Right lobe of liver (tissue), 6 donors: Measurements from ENCODE around the gene PDE6H. TPM values are rescaled to one million over a fixed set of nuclear protein-coding genes. Genes with fewer than 3 reads are reported as not detected.

Experiments used
- ATAC-seq, 4 donors: fragments of 200-7000 bp; cut with Tn5 transposase; one replicate each; pipeline ENCODE4 v1.9.1; 2020; ENCODE audit warnings: mild to moderate bottlenecking in 4 of 4, moderate library complexity in 4 of 4
- DNase-seq, 3 donors: peaks; one replicate each; pipeline ENCODE4 v3.0.0-alpha.2; 2020
- H3K27ac ChIP-seq, 3 donors: fragments of 200-600 bp; one replicate each; pipeline ENCODE4 v1.8.0; 2022
- H3K27me3 ChIP-seq, 2 donors: fragments of 200-600 bp; one replicate each; pipeline ENCODE4 v1.8.0; 2022
- H3K36me3 ChIP-seq, 4 donors: fragments of 200-600 bp; sonication (generic) in 1 of 4; one replicate each; pipeline versions ENCODE4 v1.5.1 to v1.8.0; 2017 to 2022; ENCODE audit warnings: control low read depth in 1 of 4
- H3K4me1 ChIP-seq, 4 donors: fragments of 200-600 bp; sonication (generic) in 1 of 4; one replicate each; pipeline versions ENCODE4 v1.5.1 to v1.8.0; 2017 to 2022; ENCODE audit warnings: control low read depth in 1 of 4
- H3K4me3 ChIP-seq, 3 donors: fragments of 200-600 bp; one replicate each; pipeline ENCODE4 v1.8.0; 2022
- H3K9me3 ChIP-seq, 4 donors: fragments of 200-600 bp; sonication (generic) in 1 of 4; one replicate each; pipeline versions ENCODE4 v1.5.1 to v1.8.0; 2017 to 2022; ENCODE audit warnings: control low read depth in 1 of 4
- POLR2A ChIP-seq: fragments of 450-650 bp; IDR thresholded peaks from one replicate; pipeline ENCODE4 v1.6.1; 2017; ENCODE audit warnings: antibody characterized with exemption, mild to moderate bottlenecking
- WGBS: methylation state at CpG from one replicate; pipeline ENCODE4 v1.1.6; 2018; ENCODE audit warnings: low coverage, low lambda C conversion rate; ENCODE audit not compliant: insufficient coverage; ENCODE audit errors: missing lambda C conversion rate; 5-methylcytosine and 5-hydroxymethylcytosine counted together
- intact Hi-C, 2 donors: fragments of 100-400 bp; cut with DNase I; formaldehyde crosslinking; loops; one replicate each; pipeline versions ENCODE4 v1.11.2 to v1.14.1; 2022
- total RNA-seq, 6 experiments: library from RNA; depleted of rRNA in 2 of 6; stranded (reverse); fragments of >200 nt in 2 of 6; fragmentation: NEBNext Ultra II Directional in 3 of 6; extraction: Animal tissue kit (Norgen Biotek cat#: 25700) in 3 of 6; gene quantifications; one replicate each; pipeline versions ENCODE4 v1.1.0 to v1.2.4, GENCODE V29; 2016 to 2023
- TF ChIP-seq, protein P1 (sequence below), 4 donors: fragments of 200-600 bp in 3 of 4; fragments of 450-650 bp in 1 of 4; IDR thresholded peaks; one replicate each; pipeline versions ENCODE4 v1.5.1 to v1.8.0; 2016 to 2022; ENCODE audit warnings: antibody characterized with exemption in 4 of 4, mild to moderate bottlenecking in 2 of 4
- donor health status: DM: no; HTN: yes; CAD: no.
- donor health status: DM: no; HTN: no; CAD: no.
- donor health status: DM: no; HTN: no; CAD: no.
- donor health status: DM: no; HTN: yes; CAD: no.
- donor health status: DM: no; HTN: yes; CAD: no.

The PDE6H gene
- total RNA-seq, 6 experiments from 2014 or later = not detected

GRCh38 chr12:14938301-14938700 lies 34.5 kb upstream of the PDE6H start, which contains the start of gene ERP27:
ERP27 (minus strand) TSS chr12:14938537; CDS start chr12:14938508, 29 bp downstream.
- 27% methylated on average over 3 of the region's 3 CpGs for WGBS
- intact Hi-C loops = no loop called here
- DNase-seq = no peak

GRCh38 chr12:14941369-14941768 lies 31.5 kb upstream of the PDE6H start:
- no peak overlapping the region for H3K4me3 ChIP-seq
- TF ChIP-seq POLR2A = no peak
- TF ChIP-seq, protein P1, sequence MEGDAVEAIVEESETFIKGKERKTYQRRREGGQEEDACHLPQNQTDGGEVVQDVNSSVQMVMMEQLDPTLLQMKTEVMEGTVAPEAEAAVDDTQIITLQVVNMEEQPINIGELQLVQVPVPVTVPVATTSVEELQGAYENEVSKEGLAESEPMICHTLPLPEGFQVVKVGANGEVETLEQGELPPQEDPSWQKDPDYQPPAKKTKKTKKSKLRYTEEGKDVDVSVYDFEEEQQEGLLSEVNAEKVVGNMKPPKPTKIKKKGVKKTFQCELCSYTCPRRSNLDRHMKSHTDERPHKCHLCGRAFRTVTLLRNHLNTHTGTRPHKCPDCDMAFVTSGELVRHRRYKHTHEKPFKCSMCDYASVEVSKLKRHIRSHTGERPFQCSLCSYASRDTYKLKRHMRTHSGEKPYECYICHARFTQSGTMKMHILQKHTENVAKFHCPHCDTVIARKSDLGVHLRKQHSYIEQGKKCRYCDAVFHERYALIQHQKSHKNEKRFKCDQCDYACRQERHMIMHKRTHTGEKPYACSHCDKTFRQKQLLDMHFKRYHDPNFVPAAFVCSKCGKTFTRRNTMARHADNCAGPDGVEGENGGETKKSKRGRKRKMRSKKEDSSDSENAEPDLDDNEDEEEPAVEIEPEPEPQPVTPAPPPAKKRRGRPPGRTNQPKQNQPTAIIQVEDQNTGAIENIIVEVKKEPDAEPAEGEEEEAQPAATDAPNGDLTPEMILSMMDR (IDR thresholded peaks at IDR 0.05) = no peak
- H3K36me3 ChIP-seq = peaks cover 0 to 14% (median 0%) of the 10 kb centered on the region in 4 donors
- no peak for DNase-seq
- no peaks in the 10 kb centered on the region for H3K27me3 ChIP-seq
- no peaks in the 10 kb centered on the region for H3K4me1 ChIP-seq
- no peaks in the 10 kb centered on the region for H3K9me3 ChIP-seq
- intact Hi-C loops = no loop called here
- H3K27ac ChIP-seq = no peak overlapping the region
- WGBS = 91% methylated on average over 2 of the region's 2 CpGs
- ATAC-seq = no peak

More at GRCh38 chr12:14938301-14938700, 34.5 kb upstream of the PDE6H start, which contains the start of gene ERP27:
- no peaks in the 10 kb centered on the region for H3K36me3 ChIP-seq
- H3K27me3 ChIP-seq = no peaks in the 10 kb centered on the region
- no peak within 1 kb of the TSS for H3K4me3 ChIP-seq
- H3K4me1 ChIP-seq = no peaks in the 10 kb centered on the region
- TF ChIP-seq, protein P1 (IDR thresholded peaks at IDR 0.05) = no peak
- TF ChIP-seq POLR2A = no peak
- H3K9me3 ChIP-seq = no peaks in the 10 kb centered on the region
- no peak for ATAC-seq
- H3K27ac ChIP-seq = no peak within 1 kb of the TSS

GRCh38 chr12:14942196-14942931 lies 30.5 kb upstream of the PDE6H start:
- Histone ChIP-seq H3K9me3 (no peaks in the 10 kb centered on the region), H3K4me3 (no peak overlapping the region), H3K4me1 (no peaks in the 10 kb centered on the region), H3K36me3 (peaks cover 0 to 21% (median 0%) of the 10 kb centered on the region in 4 donors), H3K27me3 (no peaks in the 10 kb centered on the region), H3K27ac (no peak overlapping the region)
- TF ChIP-seq, protein P1 (IDR thresholded peaks at IDR 0.05) = no peak
- no peak for TF ChIP-seq POLR2A
- 74% methylated on average over 9 of the region's 12 CpGs for WGBS
- DNase-seq (no peak), ATAC-seq (no peak)
- intact Hi-C loops = no loop called here

DNA sequence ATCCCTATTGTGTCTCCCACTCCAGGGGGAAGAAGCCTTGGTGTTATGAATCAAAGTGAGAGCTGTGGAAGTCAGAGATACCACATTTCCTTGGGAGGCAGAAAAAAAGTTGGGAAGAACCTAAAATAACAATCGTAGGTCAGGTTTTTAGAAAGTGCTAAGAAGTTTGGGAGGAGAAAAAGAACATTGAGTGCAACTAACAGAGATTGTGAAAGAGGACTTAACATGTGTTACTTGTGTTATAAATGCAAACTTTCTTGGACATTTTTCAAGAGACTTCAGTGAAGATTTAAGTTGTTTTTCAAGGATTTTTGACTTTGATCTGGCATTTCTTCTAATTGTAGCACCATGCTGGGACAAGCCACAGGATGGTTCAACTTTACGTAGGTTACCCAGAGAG lies 26.7 kb upstream of the PDE6H start:
- Histone ChIP-seq H3K4me1 (no peaks in the 10 kb centered on the region), H3K4me3 (no peak overlapping the region), H3K9me3 (no peaks in the 10 kb centered on the region), H3K36me3 (peaks cover 0 to 32% (median 2%) of the 10 kb centered on the region in 4 donors), H3K27me3 (no peaks in the 10 kb centered on the region), H3K27ac (no peak overlapping the region)
- WGBS = 59% methylated on average over 2 of the region's 2 CpGs
- intact Hi-C loops = no loop called here
- ATAC-seq (no peak), DNase-seq (no peak)
- TF ChIP-seq, protein P1 (IDR thresholded peaks at IDR 0.05) = no peak
- no peak for TF ChIP-seq POLR2A
